ENCODE data around the gene SPSB2.
A peak's percentile ranks its signal among the peaks of the same experiment; 100 is the strongest.

Gene SPSB2

GRCh38 chr12:6823182-6824084 lies 49.7 kb downstream of the SPSB2 start:
- Histone ChIP-seq H3K4me3 (ENCODE audit: control insufficient read depth in 1 of 7, extremely low read depth in 1 of 7, insufficient read depth in 4 of 7, low read depth in 2 of 7, low read length in 6 of 7) (no peak overlapping the region), H3K27ac (ENCODE audit: insufficient read depth in 1 of 2, low read depth in 1 of 2, low read length in 2 of 2, poor library complexity in 1 of 2, severe bottlenecking in 2 of 2) (no peak overlapping the region), H3K4me1 (ENCODE audit: control extremely low read depth in 1 of 4, control insufficient read depth in 4 of 4, insufficient read depth in 4 of 4, low read length in 3 of 4) (peaks cover 0 to 33% (median 29%) of the 10 kb centered on the region in 4 experiments), H3K27me3 (replicated peaks in 2 of 5; ENCODE audit: control insufficient read depth in 4 of 5, insufficient read depth in 5 of 5, low read length in 4 of 5) (no peaks in the 10 kb centered on the region), H3K36me3 (ENCODE audit: control insufficient read depth in 4 of 4, insufficient read depth in 4 of 4, low read length in 3 of 4) (no peaks in the 10 kb centered on the region), H3K9me3 (ENCODE audit: control extremely low read depth in 1 of 5, control insufficient read depth in 4 of 5, insufficient read depth in 2 of 5, low read depth in 1 of 5, low read length in 4 of 5) (no peaks in the 10 kb centered on the region)
- CTCF ChIA-PET = interaction anchor here (1.0 to 13.0 kb wide), 18 partner anchors 11 to 245 kb away, joined by 3 to 97 read pairs (median 4); partner anchors contain the start of genes CD4, LAG3, MLF2 and PTMS
- no peak for DNase-seq
- POLR2A ChIA-PET = no interaction called here
- 94% methylated on average over 3 of the region's 12 CpGs for WGBS (ENCODE audit: insufficient coverage)

- Histone ChIP-seq H3K4me3 (ENCODE audit: control insufficient read depth in 1 of 7, extremely low read depth in 1 of 7, insufficient read depth in 4 of 7, low read depth in 2 of 7, low read length in 6 of 7) (peak overlapping the region in 3 of 7 experiments; percentile 37 to 72 (median 61)), H3K27me3 (replicated peaks in 2 of 5; ENCODE audit: control insufficient read depth in 4 of 5, insufficient read depth in 5 of 5, low read length in 4 of 5) (no peaks in the 10 kb centered on the region), H3K36me3 (ENCODE audit: control insufficient read depth in 4 of 4, insufficient read depth in 4 of 4, low read length in 3 of 4) (no peaks in the 10 kb centered on the region), H3K27ac (ENCODE audit: insufficient read depth in 1 of 2, low read depth in 1 of 2, low read length in 2 of 2, poor library complexity in 1 of 2, severe bottlenecking in 2 of 2) (no peak overlapping the region), H3K9me3 (ENCODE audit: control extremely low read depth in 1 of 5, control insufficient read depth in 4 of 5, insufficient read depth in 2 of 5, low read depth in 1 of 5, low read length in 4 of 5) (no peaks in the 10 kb centered on the region), H3K4me1 (ENCODE audit: control extremely low read depth in 1 of 4, control insufficient read depth in 4 of 4, insufficient read depth in 4 of 4, low read length in 3 of 4) (peaks cover 0 to 29% (median 24%) of the 10 kb centered on the region in 4 experiments)
- CTCF ChIA-PET = interaction anchor here (0.9 to 13.0 kb wide), 12 partner anchors 11 to 246 kb away, joined by 3 to 97 read pairs (median 8); partner anchors contain the start of genes CD4, MLF2 and PTMS
- no peak for DNase-seq
- 83% methylated on average over 3 of the region's 7 CpGs for WGBS (ENCODE audit: insufficient coverage)
- POLR2A ChIA-PET = interaction anchor here (0.6 to 1.2 kb wide), 3 partner anchors 35 to 352 kb away, joined by 3 to 10 read pairs (median 7); partner anchors contain the start of gene MLF2
These were observed 50.5 kb downstream of the SPSB2 start for GRCh38 chr12:6822426-6823135.

- Histone ChIP-seq H3K27ac (ENCODE audit: insufficient read depth in 1 of 2, low read depth in 1 of 2, low read length in 2 of 2, poor library complexity in 1 of 2, severe bottlenecking in 2 of 2) (no peak within 1 kb of the TSS), H3K27me3 (replicated peaks in 2 of 5; ENCODE audit: control insufficient read depth in 4 of 5, insufficient read depth in 5 of 5, low read length in 4 of 5) (no peaks in the 10 kb centered on the region), H3K4me1 (ENCODE audit: control extremely low read depth in 1 of 4, control insufficient read depth in 4 of 4, insufficient read depth in 4 of 4, low read length in 3 of 4) (peaks cover 0 to 22% (median 19%) of the 10 kb centered on the region in 4 experiments), H3K36me3 (ENCODE audit: control insufficient read depth in 4 of 4, insufficient read depth in 4 of 4, low read length in 3 of 4) (no peaks in the 10 kb centered on the region), H3K4me3 (ENCODE audit: control insufficient read depth in 1 of 7, extremely low read depth in 1 of 7, insufficient read depth in 4 of 7, low read depth in 2 of 7, low read length in 6 of 7) (peak within 1 kb of the TSS in 6 of 7 experiments; percentile 39 to 72 (median 57)), H3K9me3 (ENCODE audit: control extremely low read depth in 1 of 5, control insufficient read depth in 4 of 5, insufficient read depth in 2 of 5, low read depth in 1 of 5, low read length in 4 of 5) (no peaks in the 10 kb centered on the region)
- peak; percentile 29 to 59 (median 53) for DNase-seq
- ChIA-PET POLR2A (interaction anchor here (1.1 to 1.2 kb wide), 2 partner anchors 35 to 69 kb away, joined by 7 to 10 read pairs; partner anchors contain the start of gene MLF2), CTCF (interaction anchor here (0.7 to 13.0 kb wide), 13 partner anchors 10 to 203 kb away, joined by 3 to 97 read pairs (median 4); partner anchors contain the start of genes CD4, MLF2 and PTMS)
- WGBS (ENCODE audit: insufficient coverage) = 0% methylated on average over 10 of the region's 28 CpGs
These were observed 51.3 kb downstream of the SPSB2 start, which contains the start of gene GPR162 for GRCh38 chr12:6821591-6822425. Gene GPR162 (plus strand): TSS chr12:6821821. CDS start chr12:6823899, 2,078 bp downstream.

Data from common myeloid progenitor, CD34-positive (primary cell).